Immature natural killer cell (primary cell): ENCODE results near the gene WDR72. TPM values are rescaled to one million over a fixed set of nuclear protein-coding genes. Genes with fewer than 3 reads are reported as not detected.

Source experiments
- DNase-seq, 3 donors: peaks; one replicate each; pipeline ENCODE4 v3.0.0; 2022; ENCODE audit warnings: mixed read lengths in 1 of 3
- H3K27ac Mint-ChIP-seq, 6 donors: one replicate each; pipeline ENCODE4 v1.8.0; 2020; ENCODE audit warnings: mixed read lengths in 6 of 6, mild to moderate bottlenecking in 5 of 6, inconsistent platforms in 4 of 6, moderate library complexity in 3 of 6
- H3K27me3 Mint-ChIP-seq, 3 donors: one replicate each; pipeline ENCODE4 v1.8.0; 2020 to 2021; ENCODE audit warnings: low read depth in 3 of 3, mild to moderate bottlenecking in 3 of 3, mixed read lengths in 3 of 3, moderate library complexity in 3 of 3, inconsistent platforms in 1 of 3
- H3K36me3 Mint-ChIP-seq, 3 donors: one replicate each; pipeline ENCODE4 v1.8.0; 2020; ENCODE audit warnings: mixed read lengths in 3 of 3, inconsistent platforms in 2 of 3, mild to moderate bottlenecking in 2 of 3
- H3K4me1 Mint-ChIP-seq, 2 donors: one replicate each; pipeline ENCODE4 v1.8.0; 2020; ENCODE audit warnings: inconsistent platforms in 2 of 2, mild to moderate bottlenecking in 2 of 2, mixed read lengths in 2 of 2, moderate library complexity in 1 of 2
- H3K4me3 Mint-ChIP-seq, 5 donors: one replicate each; pipeline ENCODE4 v1.8.0; 2020; ENCODE audit warnings: mild to moderate bottlenecking in 5 of 5, mixed read lengths in 5 of 5, inconsistent platforms in 3 of 5, moderate library complexity in 3 of 5
- H3K9me3 Mint-ChIP-seq, 6 donors: one replicate each; pipeline ENCODE4 v1.8.0; 2020; ENCODE audit warnings: mild to moderate bottlenecking in 6 of 6, mixed read lengths in 6 of 6, inconsistent platforms in 4 of 6, moderate library complexity in 3 of 6
- polyA plus RNA-seq, 3 donors: library from polyadenylated mRNA; unstranded; fragments of 300-500 nt; fragmentation: Illumina TruSeq; gene quantifications; one replicate each; pipeline ENCODE4 v1.2.3, GENCODE V29; 2021

The WDR72 gene
- polyA plus RNA-seq, 3 donors from 2014 or later: 0.11 TPM; not detected in 2

DNA sequence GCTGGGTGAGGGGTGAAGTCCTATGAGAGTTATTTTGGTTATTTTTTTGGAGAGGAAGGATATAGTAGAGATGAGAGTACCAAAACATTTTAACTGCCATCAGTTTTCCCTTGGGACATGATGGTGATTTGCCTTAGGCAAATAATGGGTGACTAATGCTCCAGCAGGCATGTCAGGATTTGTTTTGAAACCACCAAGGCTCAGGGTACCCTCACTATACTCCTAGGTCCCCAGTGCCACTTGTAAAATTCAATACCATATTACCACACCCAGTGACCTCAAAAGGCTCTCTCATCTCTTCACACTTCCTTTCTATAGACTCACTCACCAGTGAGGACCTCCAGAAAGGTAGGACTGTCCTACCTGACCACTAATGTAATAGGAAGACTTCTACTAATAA is 83.6 kb downstream of the WDR72 start:
- peaks cover 0 to 5% (median 0%) of the 10 kb centered on the region in 3 donors for H3K27me3 Mint-ChIP-seq
- no peak for DNase-seq
- H3K4me1 Mint-ChIP-seq: no peaks in the 10 kb centered on the region
- no peaks in the 10 kb centered on the region for H3K36me3 Mint-ChIP-seq
- H3K27ac Mint-ChIP-seq: no peak overlapping the region
- H3K9me3 Mint-ChIP-seq: peaks cover 0 to 11% (median 3%) of the 10 kb centered on the region in 6 donors
- no peak overlapping the region for H3K4me3 Mint-ChIP-seq

DNA sequence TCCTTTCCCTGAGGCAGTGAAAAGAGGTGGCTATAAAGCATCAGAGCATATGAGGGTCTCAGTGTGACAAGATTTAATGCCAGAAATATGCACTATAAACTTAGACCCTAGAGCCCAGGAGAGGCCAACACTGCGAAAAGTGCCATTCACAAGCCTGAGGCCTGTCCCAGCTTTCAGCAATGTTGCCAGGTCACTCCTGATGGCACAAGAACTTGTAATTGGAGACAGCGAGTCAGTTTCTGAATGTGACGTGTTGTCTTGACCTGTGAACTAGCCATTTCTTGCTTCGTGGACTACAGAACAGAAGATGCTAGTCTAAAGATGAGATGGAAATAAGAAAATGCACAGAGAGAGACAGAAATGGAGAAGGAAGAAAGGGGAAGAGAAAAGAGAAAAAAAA is 87.9 kb downstream of the WDR72 start:
- Mint-ChIP-seq H3K9me3 (peaks cover 0 to 8% (median 2%) of the 10 kb centered on the region in 6 donors), H3K27me3 (peaks cover 0 to 3% (median 2%) of the 10 kb centered on the region in 3 donors), H3K4me1 (no peaks in the 10 kb centered on the region), H3K36me3 (no peaks in the 10 kb centered on the region), H3K4me3 (no peak overlapping the region), H3K27ac (no peak overlapping the region)
- no peak for DNase-seq

DNA sequence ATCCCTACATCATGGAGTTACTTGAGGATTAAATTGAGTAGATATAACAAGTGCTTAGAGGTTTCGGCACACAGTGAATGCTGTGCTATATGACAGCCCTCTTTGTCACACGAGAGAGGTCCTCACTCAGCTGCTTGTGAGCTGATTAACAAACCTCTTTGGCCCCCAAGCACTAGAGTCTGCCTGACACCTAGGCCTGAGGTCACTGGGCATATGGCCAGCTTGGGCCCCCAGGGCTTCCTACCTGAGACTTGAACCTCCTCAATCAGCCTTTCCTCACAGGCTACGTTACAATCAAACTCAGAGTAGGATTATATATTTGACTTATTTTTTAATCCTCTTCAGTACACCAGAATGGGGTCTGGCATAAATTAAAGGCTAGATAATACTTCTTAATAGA is 88.8 kb downstream of the WDR72 start:
- H3K27me3 Mint-ChIP-seq: peaks cover 0 to 3% (median 2%) of the 10 kb centered on the region in 3 donors
- no peak for DNase-seq
- no peak overlapping the region for H3K27ac Mint-ChIP-seq
- no peaks in the 10 kb centered on the region for H3K4me1 Mint-ChIP-seq
- H3K36me3 Mint-ChIP-seq: no peaks in the 10 kb centered on the region
- H3K4me3 Mint-ChIP-seq: no peak overlapping the region
- H3K9me3 Mint-ChIP-seq: peaks cover 0 to 10% (median 2%) of the 10 kb centered on the region in 6 donors

DNA sequence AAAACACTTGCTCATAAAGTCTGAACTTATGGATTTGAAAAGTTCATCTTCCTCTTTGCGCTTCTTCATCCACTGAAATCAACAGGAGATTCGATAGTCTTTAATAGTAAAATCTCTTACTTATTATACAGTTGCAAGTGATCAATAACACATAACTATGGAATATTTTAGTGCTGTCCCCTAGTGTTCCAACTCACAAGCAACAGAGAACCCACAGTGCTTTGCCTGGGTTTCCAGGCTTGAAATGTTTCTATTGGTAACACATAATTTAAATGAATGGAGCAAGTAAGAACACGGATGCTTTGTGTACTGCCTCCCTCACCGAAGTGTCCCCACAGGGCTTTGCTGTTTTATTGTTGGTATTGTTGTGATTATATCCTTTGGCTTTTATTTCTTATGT is 93.5 kb downstream of the WDR72 start:
- Mint-ChIP-seq H3K36me3 (no peaks in the 10 kb centered on the region), H3K9me3 (peaks cover 0 to 11% (median 0%) of the 10 kb centered on the region in 6 donors), H3K27ac (no peak overlapping the region), H3K4me3 (no peak overlapping the region), H3K27me3 (peaks cover 0 to 4% (median 3%) of the 10 kb centered on the region in 3 donors), H3K4me1 (no peaks in the 10 kb centered on the region)
- DNase-seq: no peak

DNA sequence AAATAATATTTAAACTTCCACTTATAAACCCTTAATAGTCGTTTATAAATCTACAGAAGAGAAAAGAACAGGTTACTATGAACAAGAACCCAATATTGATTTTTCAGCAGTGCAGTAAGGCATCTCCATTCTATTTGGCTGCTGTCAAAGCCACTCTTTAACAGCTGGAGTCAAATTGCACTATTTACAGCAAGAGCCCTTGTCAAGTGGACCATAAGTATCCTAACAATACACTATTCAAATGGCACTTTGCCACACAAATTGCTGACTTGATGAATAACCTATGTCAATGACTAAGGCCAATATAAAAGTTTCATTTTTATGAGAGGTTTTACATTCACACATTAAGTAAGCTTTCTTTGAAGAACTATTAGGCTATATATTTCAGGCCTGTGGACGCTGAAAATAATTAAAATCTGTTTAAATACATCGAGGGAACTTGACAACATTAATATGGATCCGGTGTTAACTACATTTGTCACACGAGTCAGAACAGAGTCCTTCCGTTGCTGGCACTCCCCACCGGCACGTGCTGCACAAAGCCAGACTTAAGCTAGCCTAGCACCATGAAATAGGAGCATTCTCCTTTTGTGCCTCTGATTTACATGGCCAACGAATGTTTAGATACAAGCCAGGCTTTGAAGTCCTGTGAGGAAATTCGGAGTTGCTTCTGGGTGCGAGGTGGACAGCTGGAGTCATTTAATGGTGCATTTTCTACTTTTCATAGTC is 100.5 kb downstream of the WDR72 start:
- no peak overlapping the region for H3K27ac Mint-ChIP-seq
- H3K4me1 Mint-ChIP-seq: no peaks in the 10 kb centered on the region

DNA sequence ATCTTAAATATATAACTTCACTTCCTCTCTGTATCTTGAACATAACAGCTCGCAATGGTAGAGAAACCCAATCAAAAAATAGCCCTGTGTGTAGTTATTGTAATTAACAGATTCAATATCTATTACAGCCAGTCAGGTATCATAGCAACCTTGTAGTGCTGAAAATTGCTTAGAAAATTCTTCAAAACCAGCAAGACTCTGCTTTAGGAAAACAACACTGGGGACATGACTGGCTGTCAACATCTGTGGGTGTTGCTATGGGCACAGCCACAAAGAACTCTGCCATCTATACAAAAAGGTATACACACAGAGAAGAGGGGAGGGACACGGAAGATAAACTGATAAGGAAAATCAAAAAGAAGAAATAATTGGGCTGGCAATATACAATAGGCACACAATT is 101.2 kb downstream of the WDR72 start:
- Mint-ChIP-seq H3K4me1 (no peaks in the 10 kb centered on the region), H3K27ac (no peak overlapping the region), H3K9me3 (peaks cover 0 to 13% (median 0%) of the 10 kb centered on the region in 6 donors), H3K4me3 (no peak overlapping the region), H3K27me3 (peaks cover 0 to 4% (median 4%) of the 10 kb centered on the region in 3 donors), H3K36me3 (no peaks in the 10 kb centered on the region)
- DNase-seq: no peak

More for the DNA sequence above, 100.5 kb downstream of the WDR72 start:
- Mint-ChIP-seq H3K36me3 (no peaks in the 10 kb centered on the region), H3K9me3 (peaks cover 0 to 9% (median 0%) of the 10 kb centered on the region in 6 donors), H3K27me3 (peaks cover 0 to 4% (median 2%) of the 10 kb centered on the region in 3 donors), H3K4me3 (no peak overlapping the region)
- DNase-seq: no peak

DNA sequence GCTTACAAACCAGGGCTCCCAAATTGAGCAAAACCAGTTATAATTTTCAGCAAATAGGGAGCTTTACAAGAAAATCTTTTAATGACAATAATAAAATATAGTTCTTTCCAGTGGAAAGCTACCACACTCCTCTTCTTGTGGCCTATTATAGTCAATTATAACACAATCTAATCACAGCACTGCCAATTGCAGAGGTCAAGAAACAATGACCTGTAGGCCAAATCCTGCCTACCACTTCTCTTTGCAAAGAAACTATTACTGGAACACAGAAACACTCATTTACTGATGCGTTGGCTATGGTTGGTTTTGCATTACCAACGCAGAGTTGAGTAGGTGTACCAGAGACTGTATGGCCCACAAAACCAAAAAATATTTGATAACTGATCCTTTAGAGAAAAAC is 110.5 kb downstream of the WDR72 start:
- Mint-ChIP-seq H3K4me1 (no peaks in the 10 kb centered on the region), H3K27me3 (peaks cover 0 to 2% (median 0%) of the 10 kb centered on the region in 3 donors)

DNA sequence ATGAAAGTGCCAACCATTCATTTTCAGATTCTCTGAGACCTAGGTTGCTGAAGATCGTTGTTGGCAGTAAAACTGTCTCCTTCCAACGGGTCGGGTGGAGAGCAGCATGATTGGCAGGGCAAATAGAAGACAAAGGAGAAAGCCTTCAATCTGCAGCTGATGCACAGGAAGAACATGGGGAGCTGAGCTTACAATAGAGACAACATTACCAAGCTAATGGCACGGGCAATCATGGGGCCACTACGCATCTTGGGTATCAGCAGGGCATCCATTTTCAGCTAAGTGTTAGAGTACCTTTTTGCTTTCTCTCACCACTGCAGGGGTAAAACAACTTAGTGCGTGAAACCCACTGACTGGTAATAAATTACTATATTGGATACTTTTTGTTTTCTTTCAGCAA is 114.8 kb downstream of the WDR72 start:
- no peaks in the 10 kb centered on the region for H3K36me3 Mint-ChIP-seq
- H3K4me3 Mint-ChIP-seq: no peak overlapping the region
- no peaks in the 10 kb centered on the region for H3K4me1 Mint-ChIP-seq
- H3K27me3 Mint-ChIP-seq: no peaks in the 10 kb centered on the region
- H3K27ac Mint-ChIP-seq: no peak overlapping the region
- peaks cover 1 to 20% (median 5%) of the 10 kb centered on the region in 6 donors for H3K9me3 Mint-ChIP-seq
- DNase-seq: no peak

More for the DNA sequence above, 110.5 kb downstream of the WDR72 start:
- no peaks in the 10 kb centered on the region for H3K36me3 Mint-ChIP-seq
- no peak overlapping the region for H3K27ac Mint-ChIP-seq
- H3K4me3 Mint-ChIP-seq: no peak overlapping the region
- no peak for DNase-seq
- peaks cover 0 to 25% (median 8%) of the 10 kb centered on the region in 6 donors for H3K9me3 Mint-ChIP-seq

DNA sequence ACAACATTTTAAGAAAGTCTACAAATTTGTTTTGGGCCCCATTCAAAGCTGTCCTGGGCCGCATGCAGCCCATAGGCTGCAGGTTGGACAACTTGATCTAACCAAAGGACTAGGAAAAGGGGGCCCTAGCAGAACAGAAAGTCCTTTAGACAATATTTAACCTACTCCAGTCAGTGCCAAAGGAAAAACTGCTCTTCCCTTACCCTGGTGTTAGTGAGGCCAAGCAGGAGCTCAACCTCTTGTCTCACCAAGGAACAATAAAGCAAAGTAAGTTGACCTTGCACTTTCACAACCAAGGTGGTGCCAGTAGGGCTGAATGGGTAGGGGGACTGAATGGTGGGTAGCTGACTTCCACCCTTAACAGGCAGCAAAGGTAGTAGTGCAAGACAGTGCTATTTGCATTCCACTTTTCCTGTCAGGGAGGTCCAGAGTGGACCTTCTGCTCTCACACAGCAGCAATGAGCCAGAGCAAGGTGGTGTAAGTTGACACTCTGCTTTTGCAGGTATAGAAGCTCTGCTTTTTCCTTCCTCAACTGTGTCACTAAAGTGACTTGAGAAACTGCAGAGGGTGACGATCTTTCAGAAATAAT is 124.9 kb downstream of the WDR72 start:
- no peak overlapping the region for H3K27ac Mint-ChIP-seq
- DNase-seq: no peak
- H3K27me3 Mint-ChIP-seq: peaks cover 0 to 2% (median 0%) of the 10 kb centered on the region in 3 donors
- peaks cover 0 to 5% (median 0%) of the 10 kb centered on the region in 3 donors for H3K36me3 Mint-ChIP-seq
- no peaks in the 10 kb centered on the region for H3K4me1 Mint-ChIP-seq
- H3K4me3 Mint-ChIP-seq: no peak overlapping the region
- peaks cover 4 to 16% (median 13%) of the 10 kb centered on the region in 6 donors for H3K9me3 Mint-ChIP-seq

DNA sequence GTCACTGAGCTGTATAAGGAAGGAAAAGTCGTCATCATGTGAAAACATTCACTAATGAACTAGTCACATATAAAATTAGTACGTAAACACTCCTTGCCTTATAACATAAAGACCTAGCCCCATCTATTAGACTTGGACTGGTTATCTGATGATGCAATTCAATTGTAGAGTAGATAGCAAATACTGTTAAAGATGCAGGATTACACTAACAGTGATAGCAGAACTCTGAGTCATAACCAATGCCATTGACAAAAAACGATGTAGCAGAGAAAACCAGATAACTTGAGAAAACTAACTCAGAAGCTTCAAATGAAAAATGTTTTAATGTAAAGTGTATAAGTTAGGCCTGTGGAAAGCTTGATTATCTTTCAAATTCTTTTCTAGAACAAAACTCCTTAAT is 132.2 kb downstream of the WDR72 start:
- Mint-ChIP-seq H3K36me3 (no peaks in the 10 kb centered on the region), H3K4me1 (no peaks in the 10 kb centered on the region), H3K27me3 (peaks cover 0 to 1% (median 0%) of the 10 kb centered on the region in 3 donors), H3K4me3 (no peak overlapping the region), H3K9me3 (peaks cover 0 to 21% (median 6%) of the 10 kb centered on the region in 6 donors), H3K27ac (no peak overlapping the region)
- DNase-seq: no peak

DNA sequence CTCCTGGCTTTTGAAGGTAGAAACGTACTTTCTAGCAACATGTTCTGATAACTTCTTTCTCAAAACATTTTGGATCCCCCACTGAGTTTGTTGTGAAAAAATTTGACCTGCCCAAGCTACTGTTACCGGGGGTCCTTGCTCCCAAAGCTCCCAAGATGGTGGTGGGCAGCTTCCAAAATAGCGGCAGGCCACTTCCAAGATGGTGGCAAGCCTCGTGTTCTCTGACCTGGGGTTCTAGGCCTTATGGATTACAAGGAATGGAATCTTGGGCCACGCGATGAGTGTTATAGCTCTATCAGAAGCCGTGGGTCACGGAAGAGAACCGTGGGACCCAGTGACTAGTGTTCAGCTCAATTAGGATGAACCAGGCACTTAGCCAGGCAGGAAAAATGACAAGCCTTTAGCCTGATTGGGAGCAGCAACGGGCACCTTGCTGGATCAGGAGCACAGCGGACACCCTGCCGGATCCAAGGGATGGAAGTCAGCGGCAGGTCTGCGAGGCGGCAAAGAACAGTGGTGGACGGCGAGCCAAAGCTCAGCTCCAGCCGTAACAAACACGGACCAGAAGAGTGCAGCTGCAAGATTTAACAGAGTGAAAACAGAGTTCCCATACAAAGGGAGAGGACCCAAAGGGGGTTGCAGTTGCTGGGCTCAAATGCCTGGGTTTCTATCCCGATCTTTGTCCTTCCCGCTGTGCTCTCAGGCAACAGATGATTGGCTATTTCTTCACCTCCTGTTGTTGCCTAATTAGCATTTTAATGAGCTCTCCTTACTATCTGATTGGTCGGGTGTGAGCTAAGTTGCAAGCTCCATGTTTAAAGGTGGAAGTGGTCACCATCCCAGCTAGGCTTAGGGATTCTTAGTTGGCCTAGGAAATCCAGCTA is 133.3 kb downstream of the WDR72 start:
- Mint-ChIP-seq H3K27ac (no peak overlapping the region), H3K4me3 (no peak overlapping the region)

DNA sequence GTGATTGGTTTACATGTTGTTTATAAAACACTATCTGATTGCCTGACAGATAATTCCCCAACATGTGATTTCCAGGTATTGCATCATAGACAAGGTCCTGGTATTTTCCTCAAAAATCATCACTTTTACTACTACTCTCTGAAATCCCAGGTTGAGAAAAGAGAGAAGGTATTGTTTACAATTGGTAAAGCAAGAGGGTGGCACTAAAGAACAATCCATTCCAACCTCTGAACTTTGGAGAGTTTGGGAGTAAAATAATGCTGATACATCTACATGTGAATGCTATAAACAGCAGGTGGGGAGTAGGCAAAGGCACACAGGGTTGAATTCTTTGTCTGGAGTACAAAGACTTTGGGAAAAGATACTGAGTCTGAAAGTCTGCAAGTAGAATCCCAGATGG is 134.2 kb downstream of the WDR72 start:
- H3K36me3 Mint-ChIP-seq: no peaks in the 10 kb centered on the region
- peaks cover 2 to 11% (median 4%) of the 10 kb centered on the region in 6 donors for H3K9me3 Mint-ChIP-seq
- H3K4me1 Mint-ChIP-seq: no peaks in the 10 kb centered on the region
- peaks cover 0 to 1% (median 0%) of the 10 kb centered on the region in 3 donors for H3K27me3 Mint-ChIP-seq
- no peak overlapping the region for H3K27ac Mint-ChIP-seq
- no peak for DNase-seq
- H3K4me3 Mint-ChIP-seq: no peak overlapping the region

More for the DNA sequence above, 133.3 kb downstream of the WDR72 start:
- H3K4me1 Mint-ChIP-seq: no peaks in the 10 kb centered on the region
- peaks cover 0 to 13% (median 3%) of the 10 kb centered on the region in 6 donors for H3K9me3 Mint-ChIP-seq
- peaks cover 0 to 1% (median 0%) of the 10 kb centered on the region in 3 donors for H3K27me3 Mint-ChIP-seq
- H3K36me3 Mint-ChIP-seq: no peaks in the 10 kb centered on the region
- no peak for DNase-seq

DNA sequence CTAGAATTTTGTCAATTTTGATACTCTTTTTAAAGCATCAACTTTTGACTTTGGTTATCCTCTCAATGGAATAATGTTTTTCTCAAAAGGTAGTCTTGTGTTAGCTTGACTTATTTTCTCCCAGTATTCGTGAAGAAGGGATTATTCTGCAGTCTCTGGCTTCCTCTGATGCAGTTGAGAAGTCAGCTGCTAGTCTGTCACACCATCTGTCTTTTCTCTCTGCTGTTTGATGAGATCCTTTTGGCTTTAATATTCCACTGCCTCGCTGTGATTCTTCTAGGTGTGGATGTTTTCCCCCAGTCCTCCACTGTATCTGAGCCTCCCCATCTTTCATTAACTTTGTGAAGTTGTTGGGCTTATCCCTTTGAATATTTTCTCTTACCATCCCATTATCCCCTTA is 141.0 kb downstream of the WDR72 start:
- Mint-ChIP-seq H3K36me3 (no peaks in the 10 kb centered on the region), H3K9me3 (peaks cover 2 to 11% (median 6%) of the 10 kb centered on the region in 6 donors), H3K4me3 (no peak overlapping the region), H3K27me3 (no peaks in the 10 kb centered on the region), H3K27ac (no peak overlapping the region), H3K4me1 (no peaks in the 10 kb centered on the region)
- no peak for DNase-seq
